D721Med (cell line): ENCODE data around the gene CECR2.
"Not testable (repeated sequence)": the region's sequence is repeated elsewhere in the genome, so short reads cannot be mapped to it uniquely, and the experiment has no call there.

Experiments used
- DNase-seq: peaks from one replicate; pipeline ENCODE4 v3.0.0; 2011; ENCODE audit warnings: low spot score; ENCODE audit not compliant: insufficient read length
- FAIRE-seq: peaks from 2 replicates; lab custom pipeline; 2011; peaks lifted over from hg19 to GRCh38; lab: Jason Lieb, UNC
- CTCF ChIP-seq: IDR thresholded peaks from 2 replicates; pipeline ENCODE4 v1.5.1; 2012; ENCODE audit warnings: mild to moderate bottlenecking, control low read depth; ENCODE audit not compliant: insufficient read depth; ENCODE audit errors: missing control alignments

Gene CECR2

GRCh38 chr22:17410576-17410975 is 41.3 kb downstream of the CECR2 start:
- no peak for FAIRE-seq

GRCh38 chr22:17411213-17411612 is 42.0 kb downstream of the CECR2 start:
- FAIRE-seq = no peak
- no peak for TF ChIP-seq CTCF
- no peak for DNase-seq

More at GRCh38 chr22:17410576-17410975, 41.3 kb downstream of the CECR2 start:
- no peak for DNase-seq
- TF ChIP-seq CTCF = no peak

GRCh38 chr22:17412232-17412631 is 43.0 kb downstream of the CECR2 start:
- FAIRE-seq (no peak), DNase-seq (no peak)
- TF ChIP-seq CTCF = no peak

- DNase-seq = no peak
- TF ChIP-seq CTCF = no peak
- no peak for FAIRE-seq
Observed at GRCh38 chr22:17418890-17419324, 49.6 kb downstream of the CECR2 start.

DNA sequence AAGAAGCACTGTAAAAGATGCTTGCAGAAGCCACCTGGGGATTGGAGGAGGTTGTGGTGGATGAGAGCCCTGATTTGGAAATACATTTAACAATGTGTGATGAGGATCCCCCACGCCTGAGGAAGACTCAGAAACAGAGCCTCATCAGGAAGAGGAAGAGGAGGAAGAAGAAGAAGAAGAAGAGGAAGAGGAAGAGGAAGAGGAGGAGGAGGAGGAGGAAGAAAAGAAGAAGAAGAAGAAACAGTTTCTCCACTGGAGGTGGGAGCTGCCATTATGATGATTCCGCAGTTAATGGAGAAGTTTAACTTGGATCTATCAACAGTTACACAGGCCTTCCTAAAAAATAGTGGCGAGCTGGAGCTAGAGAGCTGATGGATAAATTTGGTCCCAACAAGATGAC is 50.1 kb downstream of the CECR2 start:
- DNase-seq = no peak
- no peak for FAIRE-seq
- TF ChIP-seq CTCF = no peak

- FAIRE-seq (no peak), DNase-seq (no peak)
- no peak for TF ChIP-seq CTCF
Observed at GRCh38 chr22:17422736-17423343, 53.6 kb downstream of the CECR2 start.

- DNase-seq (no peak), FAIRE-seq (no peak)
- no peak for TF ChIP-seq CTCF
Observed at GRCh38 chr22:17423616-17424015, 54.4 kb downstream of the CECR2 start.

GRCh38 chr22:17427528-17427927 is 58.3 kb downstream of the CECR2 start:
- FAIRE-seq, DNase-seq: not testable (repeated sequence)
